Kidney (tissue), 14 donors: ENCODE data around the gene STRN3. TPM values are rescaled to one million over a fixed set of nuclear protein-coding genes. Genes with fewer than 3 reads are reported as not detected.

ENCODE experiments used
- DNase-seq, 5 donors: peaks; one replicate each; pipeline ENCODE4 v3.0.0-alpha.2; 2013 to 2020
- FAIRE-seq: peaks from 2 replicates; lab custom pipeline; 2012; peaks lifted over from hg19 to GRCh38; lab: Jason Lieb, UNC
- H3K27ac ChIP-seq, 2 donors: one replicate each; pipeline ENCODE4 v1.7.0; 2013; ENCODE audit warnings: low read depth in 2 of 2, low read length in 2 of 2, inconsistent platforms in 1 of 2
- H3K27me3 ChIP-seq: one replicate; pipeline ENCODE4 v1.7.1; 2013; ENCODE audit warnings: low read length, inconsistent platforms; ENCODE audit not compliant: control insufficient read depth, insufficient read depth
- H3K36me3 ChIP-seq, 3 donors: one replicate each; pipeline versions ENCODE4 v1.7.0 to v1.7.1; 2013; ENCODE audit warnings: low read length in 3 of 3, control low read depth in 1 of 3, inconsistent platforms in 1 of 3; ENCODE audit not compliant: insufficient read depth in 3 of 3, control insufficient read depth in 2 of 3
- H3K4me1 ChIP-seq, 3 donors: one replicate each; pipeline versions ENCODE4 v1.7.0 to v1.7.1; 2013; ENCODE audit warnings: low read length in 3 of 3, inconsistent platforms in 1 of 3, low read depth in 1 of 3; ENCODE audit not compliant: control insufficient read depth in 2 of 3, insufficient read depth in 2 of 3
- H3K4me3 ChIP-seq, 3 donors: one replicate each; pipeline versions ENCODE4 v1.7.0 to v1.8.1; 2013; ENCODE audit warnings: low read length in 3 of 3, control low read depth in 1 of 3, inconsistent platforms in 1 of 3
- H3K9ac ChIP-seq, 3 donors: one replicate each; pipeline versions ENCODE4 v1.7.0 to v1.7.1; 2013; ENCODE audit warnings: low read length in 3 of 3, control low read depth in 1 of 3, inconsistent platforms in 1 of 3
- H3K9me3 ChIP-seq, 3 donors: one replicate each; pipeline versions ENCODE4 v1.7.0 to v1.7.1; 2013; ENCODE audit warnings: low read length in 3 of 3, control low read depth in 1 of 3, inconsistent platforms in 1 of 3; ENCODE audit not compliant: control insufficient read depth in 2 of 3, insufficient read depth in 1 of 3
- CTCF ChIP-seq: IDR thresholded peaks from 3 replicates; pipeline ENCODE4 v1.5.1; 2012; ENCODE audit warnings: mild to moderate bottlenecking, moderate library complexity, borderline replicate concordance; ENCODE audit not compliant: insufficient read depth; ENCODE audit errors: extremely low read depth
- intact Hi-C: fragments of 100-400 bp; cut with DNase I; formaldehyde crosslinking; loops from one replicate; pipeline ENCODE4 v1.11.1; 2022
- polyA plus RNA-seq: library from polyadenylated mRNA; stranded (reverse); fragments of 350-450 nt; fragmentation: Illumina TruSeq; extraction: RNeasy Lipid Tissue Mini Kit (QIAGEN cat#74804); gene quantifications from one replicate; pipeline ENCODE4 v1.2.3, GENCODE V29; 2014; ENCODE audit warnings: low read depth, low replicate concordance; ENCODE audit not compliant: insufficient read depth
- total RNA-seq: library from RNA; stranded (reverse); fragmentation: NEBNext Ultra II Directional; extraction: Animal tissue kit (Norgen Biotek cat#: 25700); gene quantifications from one replicate; pipeline ENCODE4 v1.2.1, GENCODE V29; 2021
- donor health status: control.
- donor health status: control.
- donor health status: control.
- donor health status: control.
- donor health status: control.
- donor health status: DM: yes; HTN: yes; CAD: no.
- donor health status: Normal renal cell carcinoma (clear cell type).

The STRN3 gene
- total and polyA plus RNA-seq, 2 donors from 2014 or later = 10.6 to 52.9 TPM

- Histone ChIP-seq H3K4me1 (no peaks in the 10 kb centered on the region), H3K36me3 (no peaks in the 10 kb centered on the region), H3K9me3 (no peaks in the 10 kb centered on the region), H3K27ac (no peak overlapping the region), H3K9ac (no peak overlapping the region), H3K4me3 (no peak overlapping the region), H3K27me3 (no peaks in the 10 kb centered on the region)
- no peak for TF ChIP-seq CTCF
- no peak for DNase-seq
- intact Hi-C loops = no loop called here
- FAIRE-seq = no peak
Observed at GRCh38 chr14:31042300-31042699, 16.1 kb upstream of the STRN3 start.

GRCh38 chr14:31038521-31039166 is 12.5 kb upstream of the STRN3 start:
- H3K9me3 ChIP-seq = no peaks in the 10 kb centered on the region
- intact Hi-C loops = no loop called here
- no peaks in the 10 kb centered on the region for H3K27me3 ChIP-seq
- FAIRE-seq = no peak
- H3K4me1 ChIP-seq = peaks cover 0 to 4% (median 0%) of the 10 kb centered on the region in 3 donors
- no peak for TF ChIP-seq CTCF
- no peak for DNase-seq
- H3K27ac ChIP-seq = no peak overlapping the region
- no peaks in the 10 kb centered on the region for H3K36me3 ChIP-seq
- H3K9ac ChIP-seq = no peak overlapping the region
- no peak overlapping the region for H3K4me3 ChIP-seq

DNA sequence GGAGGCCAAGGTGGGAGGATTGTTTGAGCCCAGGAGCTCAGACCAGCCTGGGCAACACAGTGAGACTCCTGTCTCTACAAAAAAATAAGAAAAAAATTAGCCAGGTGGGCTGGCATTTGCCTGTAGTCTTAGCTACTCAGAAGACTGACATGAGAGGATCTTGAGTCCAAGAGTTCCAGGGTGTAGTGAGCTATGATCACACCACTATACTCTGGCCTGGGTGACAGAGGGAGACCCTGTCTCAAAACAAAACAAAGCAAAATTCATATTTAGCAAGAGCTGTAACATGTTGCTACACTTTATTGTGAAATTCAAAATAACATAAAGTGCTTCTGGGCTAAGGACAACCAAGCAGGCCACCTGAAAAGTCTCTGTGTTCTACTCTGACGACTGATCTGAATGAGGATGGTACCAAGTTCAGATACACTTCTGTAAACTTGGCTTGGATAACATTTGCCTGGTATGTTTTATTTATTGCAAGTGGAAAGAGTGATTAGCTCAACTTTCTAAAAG is 11.6 kb upstream of the STRN3 start:
- no peak overlapping the region for H3K9ac ChIP-seq
- FAIRE-seq (no peak), DNase-seq (no peak)
- H3K27me3 ChIP-seq = no peaks in the 10 kb centered on the region
- intact Hi-C loops = no loop called here
- no peaks in the 10 kb centered on the region for H3K36me3 ChIP-seq
- H3K4me1 ChIP-seq = peaks cover 0 to 8% (median 0%) of the 10 kb centered on the region in 3 donors
- H3K9me3 ChIP-seq = no peaks in the 10 kb centered on the region
- no peak overlapping the region for H3K27ac ChIP-seq
- no peak overlapping the region for H3K4me3 ChIP-seq
- TF ChIP-seq CTCF = no peak
